Vagina (tissue), 2 donors: ENCODE data around the gene LCMT1.

Source experiments
- POLR2A ChIP-seq, 2 donors: fragments of 450-650 bp; IDR thresholded peaks; one replicate each; pipeline ENCODE4 v1.6.1; 2017; ENCODE audit warnings: antibody characterized with exemption in 2 of 2, mild to moderate bottlenecking in 2 of 2, moderate library complexity in 2 of 2
- POLR2AphosphoS5 ChIP-seq, 2 donors: sonication (generic); formaldehyde crosslinking; IDR thresholded peaks; one replicate each; pipeline ENCODE4 v1.9.0; 2017; ENCODE audit warnings: antibody characterized with exemption in 2 of 2, mild to moderate bottlenecking in 2 of 2, low read depth in 1 of 2; ENCODE audit not compliant: insufficient read depth in 1 of 2
- TF ChIP-seq, protein P1 (sequence below), 3 experiments: fragments of 450-650 bp in 2 of 3; fragments of 200-600 bp in 1 of 3; sonication (generic) in 1 of 3; IDR thresholded peaks; one replicate each; pipeline ENCODE4 v1.5.1; 2017 to 2019; ENCODE audit warnings: antibody characterized with exemption in 3 of 3, mild to moderate bottlenecking in 2 of 3, moderate library complexity in 2 of 3

DNA sequence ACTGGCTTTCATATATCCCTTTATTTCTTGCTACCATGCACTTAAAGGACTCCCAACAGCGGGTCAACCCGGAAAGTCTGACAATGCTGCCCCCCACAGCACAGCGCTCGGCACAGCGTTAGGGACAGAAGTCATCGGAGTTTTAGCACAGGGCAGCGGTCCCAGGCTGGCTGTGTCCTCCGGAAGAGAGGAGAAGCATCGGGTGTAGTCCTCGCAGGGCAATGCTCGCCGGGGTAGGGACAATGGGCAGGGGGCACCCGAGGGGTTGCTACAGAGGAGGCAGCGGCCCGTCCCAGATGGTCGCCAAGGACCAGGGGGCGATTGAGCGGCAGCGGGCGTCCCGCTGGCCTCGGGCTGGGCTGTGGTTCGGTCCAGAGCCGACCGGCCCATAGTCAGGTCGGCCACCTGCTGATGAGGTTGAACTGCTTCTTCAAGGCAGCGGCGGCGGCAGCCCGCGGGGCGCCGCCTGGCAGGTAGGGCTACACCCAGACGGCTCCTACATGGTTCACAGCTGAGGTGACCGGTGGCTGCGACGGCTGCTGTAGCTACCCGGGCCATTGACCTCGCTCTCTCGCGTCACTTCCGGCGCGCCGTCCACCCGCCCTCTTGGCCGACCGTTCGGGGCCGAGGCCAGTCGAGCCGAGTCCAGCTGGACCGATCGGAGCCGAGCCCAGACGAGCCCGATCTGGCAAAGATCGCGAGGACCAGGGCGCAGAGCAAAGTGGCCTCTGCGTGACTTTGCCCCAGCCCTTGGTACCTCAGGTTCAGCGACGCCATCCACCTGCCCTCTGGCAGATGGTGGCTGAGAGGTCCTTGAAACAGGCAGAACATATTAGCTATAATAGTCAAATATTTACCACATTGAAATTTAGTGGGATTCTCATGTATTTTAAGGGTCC lies 4.7 kb upstream of the LCMT1 start:
- peak; percentile 83 to 93 for TF ChIP-seq POLR2AphosphoS5 (IDR thresholded peaks at IDR 0.05; ENCODE audit: insufficient read depth in 1 of 2, low read depth in 1 of 2)
- TF ChIP-seq, protein P1, sequence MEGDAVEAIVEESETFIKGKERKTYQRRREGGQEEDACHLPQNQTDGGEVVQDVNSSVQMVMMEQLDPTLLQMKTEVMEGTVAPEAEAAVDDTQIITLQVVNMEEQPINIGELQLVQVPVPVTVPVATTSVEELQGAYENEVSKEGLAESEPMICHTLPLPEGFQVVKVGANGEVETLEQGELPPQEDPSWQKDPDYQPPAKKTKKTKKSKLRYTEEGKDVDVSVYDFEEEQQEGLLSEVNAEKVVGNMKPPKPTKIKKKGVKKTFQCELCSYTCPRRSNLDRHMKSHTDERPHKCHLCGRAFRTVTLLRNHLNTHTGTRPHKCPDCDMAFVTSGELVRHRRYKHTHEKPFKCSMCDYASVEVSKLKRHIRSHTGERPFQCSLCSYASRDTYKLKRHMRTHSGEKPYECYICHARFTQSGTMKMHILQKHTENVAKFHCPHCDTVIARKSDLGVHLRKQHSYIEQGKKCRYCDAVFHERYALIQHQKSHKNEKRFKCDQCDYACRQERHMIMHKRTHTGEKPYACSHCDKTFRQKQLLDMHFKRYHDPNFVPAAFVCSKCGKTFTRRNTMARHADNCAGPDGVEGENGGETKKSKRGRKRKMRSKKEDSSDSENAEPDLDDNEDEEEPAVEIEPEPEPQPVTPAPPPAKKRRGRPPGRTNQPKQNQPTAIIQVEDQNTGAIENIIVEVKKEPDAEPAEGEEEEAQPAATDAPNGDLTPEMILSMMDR (IDR thresholded peaks at IDR 0.05), result no peak
- TF ChIP-seq POLR2A (IDR thresholded peaks at IDR 0.05), result no peak
